Lung (tissue), 12 donors: ENCODE results near the gene SIRPB1. TPM values are rescaled to one million over a fixed set of nuclear protein-coding genes. Genes with fewer than 3 reads are reported as not detected.

Experiments used
- ATAC-seq: fragments of 200-7000 bp; cut with Tn5 transposase; one replicate; pipeline ENCODE4 v1.9.1; 2020; ENCODE audit warnings: moderate number of reproducible peaks; ENCODE audit not compliant: insufficient read depth, low FRiP score
- DNase-seq, 3 donors: peaks; one replicate each; pipeline ENCODE4 v3.0.0-alpha.2; 2013 to 2017
- H3K27ac ChIP-seq, 2 donors: one replicate each; pipeline ENCODE4 v1.5.1; 2013; ENCODE audit warnings: mild to moderate bottlenecking in 2 of 2, moderate library complexity in 2 of 2, control low read depth in 1 of 2, inconsistent platforms in 1 of 2, low read depth in 1 of 2, low read length in 1 of 2
- H3K27me3 ChIP-seq, 3 donors: one replicate each; pipeline ENCODE4 v1.5.1; 2013; ENCODE audit warnings: low read length in 2 of 3; ENCODE audit not compliant: control insufficient read depth in 3 of 3, insufficient read depth in 3 of 3
- H3K36me3 ChIP-seq, 4 donors: one replicate each; pipeline ENCODE4 v1.5.1; 2013; ENCODE audit warnings: low read length in 4 of 4, mild to moderate bottlenecking in 1 of 4, moderate library complexity in 1 of 4; ENCODE audit not compliant: control insufficient read depth in 4 of 4, insufficient read depth in 4 of 4
- H3K4me1 ChIP-seq, 5 donors: one replicate each; pipeline ENCODE4 v1.5.1; 2013; ENCODE audit warnings: low read length in 5 of 5, mild to moderate bottlenecking in 2 of 5, moderate library complexity in 1 of 5; ENCODE audit not compliant: control insufficient read depth in 5 of 5, insufficient read depth in 5 of 5
- H3K4me3 ChIP-seq: one replicate; pipeline ENCODE4 v1.5.1; 2013; ENCODE audit warnings: mild to moderate bottlenecking, control low read depth, moderate library complexity
- H3K9ac ChIP-seq, 2 donors: one replicate each; pipeline ENCODE4 v1.5.1; 2013; ENCODE audit warnings: low read length in 2 of 2, control low read depth in 1 of 2; ENCODE audit not compliant: insufficient read depth in 1 of 2
- H3K9me3 ChIP-seq, 4 donors: one replicate each; pipeline ENCODE4 v1.5.1; 2013; ENCODE audit warnings: low read length in 3 of 4, mild to moderate bottlenecking in 1 of 4, moderate library complexity in 1 of 4; ENCODE audit not compliant: control insufficient read depth in 4 of 4, insufficient read depth in 3 of 4
- WGBS, 2 donors: extraction: QIAGEN DNeasy Blood & Tissue Kit; methylation state at CpG; one replicate each; pipeline ENCODE4 v1.1.7; 2013; 5-methylcytosine and 5-hydroxymethylcytosine counted together
- polyA plus RNA-seq, 2 donors: library from polyadenylated mRNA; stranded (reverse); fragments of 200-250 nt; gene quantifications; one replicate each; pipeline ENCODE4 v1.2.1, GENCODE V29; 2013
- total RNA-seq, 2 donors: library from RNA; depleted of rRNA in 1 of 2; stranded (reverse); fragments of >200 nt in 1 of 2; gene quantifications; one replicate each; pipeline ENCODE4 v1.2.1, GENCODE V29; 2014 to 2021
- TF ChIP-seq, protein P1 (sequence below): IDR thresholded peaks from 2 replicates; pipeline ENCODE4 v1.5.1; 2012; ENCODE audit warnings: mild to moderate bottlenecking; ENCODE audit errors: control extremely low read depth, extremely low read depth
- donor health status: control.
- donor health status: control.
- donor health status: Bipolar disorder and iron deficiency.
- donor health status: healthy.
- donor health status: DM: yes; HTN: yes; CAD: no.

Gene SIRPB1
- total and polyA plus RNA-seq, 4 donors: 1.2 to 45.6 (median 13.9) TPM

- TF ChIP-seq, protein P1, sequence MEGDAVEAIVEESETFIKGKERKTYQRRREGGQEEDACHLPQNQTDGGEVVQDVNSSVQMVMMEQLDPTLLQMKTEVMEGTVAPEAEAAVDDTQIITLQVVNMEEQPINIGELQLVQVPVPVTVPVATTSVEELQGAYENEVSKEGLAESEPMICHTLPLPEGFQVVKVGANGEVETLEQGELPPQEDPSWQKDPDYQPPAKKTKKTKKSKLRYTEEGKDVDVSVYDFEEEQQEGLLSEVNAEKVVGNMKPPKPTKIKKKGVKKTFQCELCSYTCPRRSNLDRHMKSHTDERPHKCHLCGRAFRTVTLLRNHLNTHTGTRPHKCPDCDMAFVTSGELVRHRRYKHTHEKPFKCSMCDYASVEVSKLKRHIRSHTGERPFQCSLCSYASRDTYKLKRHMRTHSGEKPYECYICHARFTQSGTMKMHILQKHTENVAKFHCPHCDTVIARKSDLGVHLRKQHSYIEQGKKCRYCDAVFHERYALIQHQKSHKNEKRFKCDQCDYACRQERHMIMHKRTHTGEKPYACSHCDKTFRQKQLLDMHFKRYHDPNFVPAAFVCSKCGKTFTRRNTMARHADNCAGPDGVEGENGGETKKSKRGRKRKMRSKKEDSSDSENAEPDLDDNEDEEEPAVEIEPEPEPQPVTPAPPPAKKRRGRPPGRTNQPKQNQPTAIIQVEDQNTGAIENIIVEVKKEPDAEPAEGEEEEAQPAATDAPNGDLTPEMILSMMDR: no peak
- Histone ChIP-seq H3K4me3 (no peak overlapping the region), H3K27ac (no peak overlapping the region), H3K4me1 (no peaks in the 10 kb centered on the region), H3K36me3 (no peaks in the 10 kb centered on the region), H3K9me3 (peaks cover 0 to 2% (median 0%) of the 10 kb centered on the region in 4 donors), H3K9ac (no peak overlapping the region), H3K27me3 (peaks cover 0 to 3% (median 0%) of the 10 kb centered on the region in 3 donors)
- DNase-seq (no peak), ATAC-seq (no peak)
- WGBS, 2 donors: 66 to 90% methylated on average over 5 of the region's 5 CpGs
Observed at GRCh38 chr20:1666802-1667201, 47.0 kb upstream of the SIRPB1 start.

- H3K4me3 ChIP-seq: no peak overlapping the region
- no peaks in the 10 kb centered on the region for H3K36me3 ChIP-seq
- H3K9ac ChIP-seq: no peak overlapping the region
- peaks cover 0 to 2% (median 0%) of the 10 kb centered on the region in 4 donors for H3K9me3 ChIP-seq
- TF ChIP-seq, protein P1: no peak
- peaks cover 0 to 5% (median 0%) of the 10 kb centered on the region in 3 donors for H3K27me3 ChIP-seq
- H3K4me1 ChIP-seq: no peaks in the 10 kb centered on the region
- 94% methylated on average over 3 of the region's 3 CpGs for WGBS, 2 donors
- DNase-seq (no peak), ATAC-seq (no peak)
- no peak overlapping the region for H3K27ac ChIP-seq
Observed at GRCh38 chr20:1665345-1665744, 45.5 kb upstream of the SIRPB1 start.

DNA sequence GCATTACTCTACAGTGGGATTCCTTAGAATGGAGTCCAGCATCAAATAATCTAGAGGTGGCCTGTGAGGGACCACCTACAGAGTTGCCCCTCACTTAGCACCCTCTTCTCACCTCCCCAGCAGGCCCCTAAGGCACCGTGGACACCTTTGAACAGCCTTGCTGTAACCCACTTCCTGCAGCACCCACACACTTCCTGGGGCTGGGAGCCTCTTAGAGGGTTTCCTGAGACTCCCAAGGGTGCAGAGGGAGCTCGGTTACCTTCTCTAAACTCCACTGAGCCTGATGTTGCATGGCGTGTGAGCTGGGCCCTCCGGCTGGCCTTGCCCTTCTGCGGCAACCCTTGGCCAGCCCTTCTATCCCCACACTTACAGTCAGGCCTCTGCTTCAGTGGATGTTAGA lies 45.1 kb upstream of the SIRPB1 start:
- ATAC-seq: no peak
- H3K4me3 ChIP-seq: no peak overlapping the region
- TF ChIP-seq, protein P1: no peak

DNA sequence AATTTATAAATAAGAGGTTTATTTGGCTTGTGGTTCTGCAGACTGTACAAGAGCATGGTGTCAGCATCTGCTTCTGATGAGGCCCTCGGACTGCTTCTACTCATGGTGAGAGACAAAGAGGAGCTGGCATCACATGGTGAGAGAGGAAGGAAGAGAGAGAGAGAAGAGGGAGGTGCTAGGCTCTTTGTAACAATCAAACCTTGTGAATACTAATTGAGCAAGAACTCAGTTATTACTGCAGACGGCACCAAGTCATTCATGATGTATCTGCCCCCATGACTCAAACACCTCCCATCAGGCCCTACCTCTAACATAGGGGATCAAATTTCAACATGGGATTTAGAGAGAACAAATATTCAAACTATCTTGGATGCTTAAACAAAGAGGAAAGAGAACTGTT lies 44.1 kb upstream of the SIRPB1 start:
- no peak overlapping the region for H3K4me3 ChIP-seq
- WGBS, 2 donors: 24 to 48% methylated on average over 2 of the region's 2 CpGs
- TF ChIP-seq, protein P1: no peak
- H3K36me3 ChIP-seq: no peaks in the 10 kb centered on the region
- no peaks in the 10 kb centered on the region for H3K4me1 ChIP-seq
- H3K9me3 ChIP-seq: peaks cover 0 to 2% (median 0%) of the 10 kb centered on the region in 4 donors
- H3K9ac ChIP-seq: no peak overlapping the region
- ATAC-seq (no peak), DNase-seq (no peak)
- no peak overlapping the region for H3K27ac ChIP-seq
- H3K27me3 ChIP-seq: peaks cover 0 to 8% (median 0%) of the 10 kb centered on the region in 3 donors

More for the DNA sequence above, 45.1 kb upstream of the SIRPB1 start:
- Histone ChIP-seq H3K27ac (no peak overlapping the region), H3K9ac (no peak overlapping the region), H3K4me1 (no peaks in the 10 kb centered on the region), H3K36me3 (no peaks in the 10 kb centered on the region), H3K9me3 (peaks cover 0 to 2% (median 0%) of the 10 kb centered on the region in 4 donors), H3K27me3 (peaks cover 0 to 5% (median 0%) of the 10 kb centered on the region in 3 donors)
- DNase-seq: no peak
- WGBS, 2 donors: 35 to 64% methylated on average over 5 of the region's 5 CpGs
